GM19455 (cell line): ENCODE results near the gene OR1E1.
"Not testable (repeated sequence)": the region's sequence is repeated elsewhere in the genome, so short reads cannot be mapped to it uniquely, and the experiment has no call there.

Experiments used
- ATAC-seq: cut with Tn5 transposase; IDR thresholded peaks from one replicate; pipeline ENCODE4 v1.9.1; 2021; ENCODE audit not compliant: unreplicated experiment

The OR1E1 gene, protein sequence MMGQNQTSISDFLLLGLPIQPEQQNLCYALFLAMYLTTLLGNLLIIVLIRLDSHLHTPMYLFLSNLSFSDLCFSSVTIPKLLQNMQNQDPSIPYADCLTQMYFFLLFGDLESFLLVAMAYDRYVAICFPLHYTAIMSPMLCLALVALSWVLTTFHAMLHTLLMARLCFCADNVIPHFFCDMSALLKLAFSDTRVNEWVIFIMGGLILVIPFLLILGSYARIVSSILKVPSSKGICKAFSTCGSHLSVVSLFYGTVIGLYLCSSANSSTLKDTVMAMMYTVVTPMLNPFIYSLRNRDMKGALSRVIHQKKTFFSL

DNA sequence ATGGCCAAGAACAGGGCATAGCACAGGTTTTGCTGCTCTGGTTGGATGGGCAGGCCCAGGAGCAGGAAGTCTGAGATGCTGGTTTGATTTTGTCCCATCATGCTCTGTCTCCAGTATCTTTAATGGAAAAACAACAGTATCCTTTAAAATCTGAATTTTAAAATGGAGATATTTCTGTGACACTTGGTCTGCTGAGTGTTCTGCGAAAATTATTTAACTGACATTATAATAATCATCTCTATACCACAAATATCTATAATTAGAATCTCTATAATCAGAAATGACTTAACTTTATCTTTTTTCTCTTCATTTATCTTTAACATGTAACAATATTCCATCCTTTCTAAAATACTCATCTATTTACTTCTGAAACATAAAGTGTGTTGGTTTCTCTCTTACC, at the start of gene OR1E1:
OR1E1 (minus strand) TSS at position 101 of the 400 bp plus-strand sequence; CDS start at position 101, 0 bp downstream.
- ATAC-seq = no peak

DNA sequence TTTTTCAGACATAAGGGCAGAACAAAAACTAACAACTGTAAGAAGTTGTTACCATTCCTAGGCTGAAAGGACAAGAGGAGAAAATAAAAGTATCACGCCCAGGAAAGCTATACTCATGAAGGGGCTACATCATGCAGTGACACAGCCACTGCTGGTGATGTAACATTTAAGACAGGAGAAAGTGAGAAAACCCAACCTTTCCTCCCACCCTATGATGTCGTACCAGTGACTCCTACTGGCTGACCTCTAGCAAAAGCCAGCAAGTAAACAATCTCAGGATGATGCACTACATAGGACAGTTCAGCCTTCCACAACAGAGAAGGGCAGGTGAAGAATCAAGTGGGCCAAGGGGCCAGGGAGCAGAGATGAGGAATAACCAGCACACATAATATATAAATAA, 49.4 kb upstream of the OR1E1 start:
- no peak for ATAC-seq

DNA sequence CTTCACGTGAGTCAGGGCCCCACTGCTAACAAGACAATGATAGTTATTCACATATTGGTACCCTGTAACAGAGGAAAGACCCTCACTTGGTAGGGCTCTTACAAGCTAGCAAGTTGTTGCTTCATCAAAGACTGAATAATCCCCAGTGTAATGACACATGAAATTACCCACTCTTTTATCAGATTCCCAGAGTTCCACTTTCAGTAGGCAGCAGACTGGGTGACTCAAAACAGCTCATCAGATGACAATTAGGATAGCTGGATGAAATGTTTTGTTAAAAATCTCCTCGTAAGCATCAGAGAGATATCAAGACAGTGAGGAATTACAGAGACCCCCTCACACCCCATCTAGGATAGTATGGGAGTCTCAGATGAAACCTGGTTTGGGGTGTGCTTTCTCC, 42.2 kb upstream of the OR1E1 start:
- no peak for ATAC-seq

DNA sequence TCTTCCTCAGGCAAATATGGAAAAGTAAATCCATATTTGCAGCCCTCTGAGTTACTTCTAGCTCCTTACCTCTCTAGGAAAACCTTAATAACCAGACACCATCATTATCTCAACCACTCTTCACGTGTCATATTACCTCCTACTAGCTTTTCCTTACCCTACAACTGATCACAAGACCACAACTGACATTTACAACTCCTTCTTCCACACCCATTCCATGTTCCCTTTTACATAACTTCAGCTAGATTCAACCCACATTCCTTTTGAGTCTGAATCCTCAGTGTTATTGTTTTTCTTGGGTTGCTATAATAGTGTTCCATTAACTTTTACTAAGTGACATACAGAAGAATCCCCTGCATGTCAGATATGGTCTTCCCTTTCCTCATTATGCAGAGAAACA, 40.2 kb upstream of the OR1E1 start:
- ATAC-seq = no peak

DNA sequence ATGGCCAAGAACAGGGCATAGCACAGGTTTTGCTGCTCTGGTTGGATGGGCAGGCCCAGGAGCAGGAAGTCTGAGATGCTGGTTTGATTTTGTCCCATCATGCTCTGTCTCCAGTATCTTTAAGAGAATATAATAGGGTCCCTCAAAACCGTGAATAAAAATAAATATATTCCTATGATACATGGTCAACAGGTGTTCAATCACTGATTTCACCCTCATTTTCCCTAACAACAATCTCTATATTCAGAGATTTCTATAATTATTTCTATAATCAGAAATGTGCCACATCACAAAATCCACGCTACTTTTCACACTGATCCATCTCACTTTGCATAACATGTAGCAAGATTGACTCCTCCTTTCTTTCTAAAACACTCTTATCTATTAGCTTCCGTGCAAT, 35.5 kb upstream of the OR1E1 start, which contains the start of gene OR1E2:
OR1E2 (minus strand) TSS at position 101 of the 400 bp plus-strand sequence; CDS start at position 101, 0 bp downstream.
- ATAC-seq = no peak

DNA sequence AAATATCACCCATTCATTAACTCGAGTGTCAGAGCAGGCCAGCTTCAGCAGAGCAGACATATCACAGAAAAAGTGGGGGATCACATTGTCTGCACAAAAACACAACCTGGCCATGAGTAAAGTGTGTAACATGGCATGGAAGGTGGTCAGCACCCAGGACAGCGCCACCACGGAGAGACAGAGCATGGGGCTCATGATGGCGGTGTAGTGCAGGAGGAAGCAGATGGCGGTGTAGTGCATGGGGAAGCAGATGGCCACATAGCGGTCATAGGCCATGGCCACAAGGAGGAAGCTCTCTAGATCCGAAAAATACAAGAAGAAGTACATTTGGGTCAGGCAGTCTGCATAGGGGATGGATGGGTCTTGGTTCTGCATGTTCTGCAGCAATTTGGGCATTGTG, 35.0 kb upstream of the OR1E1 start:
- ATAC-seq = not testable (repeated sequence)

DNA sequence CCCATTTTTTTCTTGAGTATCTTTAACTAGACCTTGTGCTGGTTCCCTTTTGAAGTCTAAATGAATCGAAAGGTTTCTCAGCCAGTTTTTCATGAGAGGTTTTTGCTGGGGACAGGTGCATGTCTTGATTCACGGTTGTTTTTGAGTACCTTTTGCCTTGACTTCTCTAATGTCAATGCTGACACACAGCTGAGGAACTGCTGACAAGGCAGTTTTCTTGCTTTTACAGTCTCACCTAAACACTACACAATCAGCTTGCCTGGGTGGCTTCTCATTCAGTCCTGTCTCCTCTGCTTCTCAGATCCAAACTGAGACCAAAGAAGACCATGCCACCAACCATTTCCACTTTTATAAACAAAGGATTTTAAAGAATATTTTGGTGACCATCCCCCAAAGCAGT, 20.0 kb upstream of the OR1E1 start:
- no peak for ATAC-seq

DNA sequence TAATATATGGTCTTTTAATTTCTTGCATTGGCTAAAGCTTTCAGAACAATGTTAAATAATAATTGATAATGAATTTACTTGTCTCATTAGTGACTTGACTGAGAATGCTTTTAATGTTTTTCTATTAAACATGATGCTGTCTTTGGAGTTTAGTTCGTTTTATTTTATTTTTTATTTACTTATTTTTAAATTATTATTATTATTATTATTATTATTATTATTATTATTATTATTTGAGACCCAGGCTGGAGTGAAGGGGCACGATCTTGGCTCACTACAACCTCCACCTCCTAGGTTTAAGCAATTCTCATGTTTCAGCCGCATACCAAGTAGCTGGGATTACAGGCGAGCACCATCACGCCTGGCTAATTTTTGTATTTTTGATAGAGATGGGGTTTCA, 17.4 kb upstream of the OR1E1 start:
- ATAC-seq = no peak

DNA sequence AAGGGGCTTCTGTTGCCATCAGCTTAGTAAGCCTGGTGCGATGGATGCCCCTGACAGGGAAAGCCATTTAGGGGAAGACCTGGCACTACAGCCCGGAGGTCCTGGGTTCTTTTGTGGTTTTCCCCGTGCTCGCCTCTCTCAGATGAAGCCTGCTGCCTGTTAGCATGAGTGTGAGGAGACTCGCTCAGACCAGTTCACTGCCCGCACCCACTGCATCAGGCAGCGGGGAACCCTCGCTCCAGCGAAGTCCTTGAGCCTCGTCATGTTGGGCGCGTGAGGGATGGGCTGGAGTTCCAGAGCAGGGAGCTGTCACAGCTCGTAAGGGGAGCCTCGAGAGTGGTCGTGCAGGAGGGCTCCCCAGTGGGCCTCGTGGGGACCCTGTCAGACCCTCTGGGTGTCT, 14.0 kb upstream of the OR1E1 start:
- ATAC-seq = not testable (repeated sequence)

DNA sequence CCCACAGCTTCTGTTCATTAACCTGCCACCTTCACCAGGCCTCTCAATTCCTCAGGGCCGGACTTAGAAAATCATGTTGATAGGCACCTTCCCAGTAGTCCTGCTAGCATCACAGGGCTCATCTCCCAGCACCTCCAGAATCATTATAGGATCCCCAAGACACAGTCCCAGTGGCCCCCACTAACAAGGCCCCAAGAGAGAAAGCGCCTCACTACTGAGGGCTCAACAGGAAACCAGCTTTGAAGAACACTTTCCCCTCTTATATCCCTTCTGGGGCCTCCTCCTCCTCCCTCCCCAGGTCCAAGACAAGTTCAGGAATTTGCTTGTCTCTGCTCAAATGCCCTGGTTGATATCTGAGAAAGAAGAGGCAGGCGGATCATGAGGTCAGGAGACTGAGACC, 12.9 kb upstream of the OR1E1 start, which contains the start of gene OR3A3:
OR3A3 (plus strand) TSS at position 301 of the 400 bp plus-strand sequence.
- no peak for ATAC-seq

DNA sequence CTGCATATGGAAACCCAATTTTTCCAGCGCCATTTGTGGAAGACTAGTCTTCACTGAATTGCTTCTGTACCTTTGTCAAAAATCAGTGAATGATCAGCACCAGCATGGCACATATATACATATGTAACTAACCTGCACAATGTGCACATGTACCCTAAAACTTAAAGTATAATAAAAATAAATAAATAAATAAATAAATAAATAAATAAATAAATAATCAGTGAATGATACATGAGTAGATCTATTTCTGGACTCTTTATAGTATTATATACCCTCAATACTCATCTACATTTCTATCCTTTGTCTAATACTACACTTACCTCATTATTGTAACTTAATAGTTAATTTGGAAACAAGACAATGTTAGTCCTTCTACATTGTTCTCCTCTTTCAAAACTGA, 5.6 kb upstream of the OR1E1 start:
- not testable (repeated sequence) for ATAC-seq

DNA sequence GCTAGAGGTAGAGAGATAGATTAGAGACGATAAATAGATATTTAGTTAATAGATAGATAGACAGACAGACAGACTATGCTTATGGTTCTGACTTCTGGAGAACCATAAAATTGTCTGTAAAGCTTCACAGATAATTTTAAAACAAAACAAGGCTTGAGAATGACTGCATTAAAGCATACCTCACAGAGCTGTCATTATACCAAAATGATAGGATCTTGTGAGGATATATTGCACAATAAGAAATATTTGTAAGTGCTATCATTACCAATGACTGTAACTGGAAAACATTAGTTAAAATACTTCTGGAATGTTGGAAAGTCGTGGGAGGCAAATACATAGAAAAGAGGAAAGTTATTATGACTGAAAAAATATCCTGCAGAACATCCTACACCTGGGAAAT, 3.6 kb upstream of the OR1E1 start:
- no peak for ATAC-seq

DNA sequence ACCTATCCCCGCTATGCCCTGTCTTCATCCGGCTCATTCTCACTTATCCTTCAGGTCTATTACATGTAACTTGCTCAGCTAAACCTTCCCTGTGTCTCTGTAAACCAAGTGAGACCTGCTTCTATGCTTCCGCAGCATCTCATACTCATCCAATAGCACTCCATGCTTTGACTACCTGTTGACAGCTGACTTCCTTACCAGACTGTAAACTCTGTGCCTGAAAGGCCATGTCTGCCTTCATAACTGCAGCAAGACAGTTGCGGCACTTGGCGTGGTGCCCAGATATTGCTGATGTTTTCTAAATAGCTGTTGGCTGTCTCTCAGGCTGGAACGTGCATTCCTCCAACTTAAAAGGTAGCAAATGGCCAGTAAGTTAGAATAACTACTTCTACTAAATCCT, 1.8 kb upstream of the OR1E1 start:
- no peak for ATAC-seq

DNA sequence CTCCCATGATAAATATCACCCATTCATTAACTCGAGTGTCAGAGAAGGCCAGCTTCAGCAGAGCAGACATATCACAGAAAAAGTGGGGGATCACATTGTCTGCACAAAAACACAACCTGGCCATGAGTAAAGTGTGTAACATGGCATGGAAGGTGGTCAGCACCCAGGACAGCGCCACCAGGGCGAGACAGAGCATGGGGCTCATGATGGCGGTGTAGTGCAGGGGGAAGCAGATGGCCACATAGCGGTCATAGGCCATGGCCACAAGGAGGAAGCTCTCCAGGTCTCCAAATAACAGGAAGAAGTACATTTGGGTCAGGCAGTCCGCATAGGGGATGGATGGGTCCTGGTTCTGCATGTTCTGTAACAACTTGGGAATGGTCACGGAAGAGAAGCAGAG, 409 bp downstream of the OR1E1 start:
- ATAC-seq = not testable (repeated sequence)

DNA sequence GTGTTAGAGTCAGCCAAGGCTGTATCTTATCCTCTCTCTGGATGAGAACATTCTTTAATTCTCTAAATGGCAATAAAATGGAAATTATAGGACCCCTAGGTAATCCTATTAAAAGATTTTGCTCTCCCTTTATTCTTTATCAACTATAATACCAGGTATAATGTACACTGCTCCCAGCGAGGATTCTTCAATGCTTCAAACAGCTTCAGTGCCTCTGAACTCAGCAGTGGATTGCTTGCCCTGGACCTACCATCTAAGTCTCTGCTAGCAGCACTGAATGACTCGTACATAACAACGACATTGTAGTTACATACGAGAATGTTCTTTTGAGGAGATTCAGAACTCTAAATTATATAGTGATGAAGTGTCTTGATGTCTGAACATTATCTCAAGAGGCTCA, 8.4 kb downstream of the OR1E1 start:
- no peak for ATAC-seq

DNA sequence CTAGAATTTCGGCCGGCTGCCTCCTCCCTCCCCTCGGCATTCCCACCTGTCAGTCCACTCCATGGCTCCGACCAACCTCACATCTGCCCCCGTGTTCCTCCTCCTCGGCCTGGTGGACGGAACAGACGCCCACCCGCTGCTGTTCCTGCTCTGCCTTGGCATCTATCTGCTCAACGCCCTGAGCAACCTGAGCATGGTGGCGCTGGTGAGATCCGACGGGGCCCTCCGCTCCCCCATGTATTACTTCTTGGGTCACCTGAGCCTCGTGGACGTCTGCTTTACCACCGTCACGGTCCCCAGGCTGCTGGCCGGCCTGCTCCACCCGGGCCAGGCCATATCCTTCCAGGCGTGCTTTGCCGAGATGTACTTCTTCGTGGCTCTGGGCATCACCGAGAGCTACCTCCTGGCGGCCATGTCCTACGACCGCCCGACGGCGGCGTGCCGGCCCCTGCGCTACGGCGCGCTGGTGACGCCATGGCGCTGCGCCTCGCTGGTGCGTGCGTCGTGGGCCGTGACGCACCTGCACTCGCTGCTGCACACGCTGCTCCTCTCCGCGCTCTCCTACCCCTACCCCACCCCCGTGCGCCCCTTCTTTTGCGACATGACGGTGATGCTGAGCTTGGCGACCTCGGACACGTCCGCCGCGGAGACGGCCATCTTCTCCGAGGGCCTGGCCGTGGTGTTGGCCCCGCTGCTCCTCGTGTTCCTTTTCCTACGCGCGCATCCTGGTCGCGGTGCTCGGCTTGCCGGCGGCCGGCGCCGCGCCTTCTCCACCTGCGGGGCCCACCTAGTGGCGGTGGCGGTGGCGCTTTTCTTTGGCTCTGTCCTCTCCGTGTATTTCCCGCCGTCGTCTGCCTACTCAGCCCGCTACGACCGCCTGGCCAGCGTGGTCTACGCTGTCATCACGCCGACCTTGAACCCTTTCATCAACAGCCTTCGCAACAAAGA, 12.1 kb downstream of the OR1E1 start, which contains the start of gene OR3A2:
OR3A2 (minus strand) TSS at position 440 of the 948 bp plus-strand sequence.
- no peak for ATAC-seq

DNA sequence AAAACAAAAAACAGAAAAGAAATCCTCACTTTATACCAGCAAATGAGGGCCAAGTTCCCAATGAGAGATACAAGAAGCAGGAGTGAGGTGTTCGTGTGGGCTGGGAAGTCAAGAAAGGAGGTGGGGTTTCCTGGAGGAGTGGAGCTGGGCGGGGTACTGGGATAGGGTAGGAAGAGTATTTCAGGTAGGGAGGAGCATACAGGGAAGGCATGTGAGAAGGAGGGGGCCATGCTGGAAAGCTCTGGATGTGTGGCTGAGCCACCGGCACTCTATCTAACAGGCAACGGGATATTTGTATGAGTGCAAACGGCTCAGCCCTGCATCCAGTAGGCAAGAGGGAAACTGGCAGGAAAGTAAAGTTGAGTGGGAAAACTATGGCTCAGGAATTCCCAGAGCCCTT, 16.3 kb downstream of the OR1E1 start:
- ATAC-seq = no peak

DNA sequence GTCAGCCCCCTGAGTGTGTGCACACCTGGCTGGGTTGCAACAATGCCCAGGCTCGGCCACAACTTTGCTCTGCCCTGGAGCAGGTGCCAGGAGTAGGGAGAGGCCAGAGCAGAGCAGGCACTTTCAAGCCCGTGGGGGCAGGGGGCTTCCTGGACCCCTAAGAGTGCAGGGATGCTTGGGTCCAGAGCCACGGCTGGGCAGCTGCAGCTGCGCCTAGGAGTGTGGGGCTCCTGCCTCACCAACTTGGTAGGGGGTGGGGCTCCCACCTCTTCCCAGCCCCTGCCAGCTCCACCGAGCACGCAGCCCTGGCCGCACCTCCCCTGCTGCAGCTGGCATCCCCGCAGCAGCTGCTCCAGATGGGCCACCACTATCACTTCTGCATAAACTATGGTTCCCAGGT, 19.9 kb downstream of the OR1E1 start:
- ATAC-seq = no peak

DNA sequence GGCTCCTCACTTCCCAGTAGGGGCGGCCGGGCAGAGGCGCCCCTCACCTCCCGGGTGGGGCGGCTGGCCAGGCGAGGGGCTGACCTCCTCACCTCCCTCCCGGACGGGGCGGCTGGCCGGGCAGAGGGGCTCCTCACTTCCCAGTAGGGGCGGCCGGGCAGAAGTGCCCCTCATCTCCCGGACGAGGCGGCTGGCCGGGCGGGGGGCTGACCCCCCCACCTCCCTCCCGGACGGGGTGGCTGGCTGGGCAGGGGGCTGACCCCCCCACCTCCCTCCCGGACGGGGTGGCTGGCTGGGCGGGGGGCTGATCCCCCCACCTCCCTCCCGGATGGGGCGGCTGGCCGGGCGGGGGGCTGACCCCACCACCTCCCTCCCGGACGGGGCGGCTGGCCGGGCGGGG, 27.0 kb downstream of the OR1E1 start:
- not testable (repeated sequence) for ATAC-seq
